Activated T-helper 1 cell treated with anti-CD3 and anti-CD28 coated beads, Interleukin-12 subunit alpha, Interleukin-12 subunit beta, Interleukin-2, Interleukin-4 antibody, amounts not matched to agents 30 ng/mL and 10 ng/mL and 1 ng/mL, durations not matched to agents 14 hours and 24 hours and 36 hours (primary cell): Measurements from ENCODE around the gene TEC. TPM values are rescaled to one million over a fixed set of nuclear protein-coding genes. Genes with fewer than 3 reads are reported as not detected.

ENCODE experiments used
- DNase-seq: peaks from one replicate; pipeline ENCODE4 v3.0.0; 2021; ENCODE audit warnings: low spot score
- H3K27ac Mint-ChIP-seq: one replicate; pipeline ENCODE4 v1.8.0; 2021; ENCODE audit warnings: mild to moderate bottlenecking, mixed read lengths
- H3K27me3 Mint-ChIP-seq: one replicate; pipeline ENCODE4 v1.8.0; 2022; ENCODE audit warnings: mild to moderate bottlenecking, moderate library complexity, mixed read lengths; ENCODE audit not compliant: insufficient read depth
- H3K36me3 Mint-ChIP-seq: one replicate; pipeline ENCODE4 v1.8.0; 2021; ENCODE audit warnings: low read depth, mixed read lengths
- H3K4me1 Mint-ChIP-seq: one replicate; pipeline ENCODE4 v1.8.0; 2021; ENCODE audit warnings: low read depth, mixed read lengths
- H3K4me3 Mint-ChIP-seq: one replicate; pipeline ENCODE4 v1.8.0; 2021; ENCODE audit warnings: mild to moderate bottlenecking, moderate library complexity, mixed read lengths
- H3K9me3 Mint-ChIP-seq: one replicate; pipeline ENCODE4 v1.8.0; 2021; ENCODE audit warnings: mixed read lengths
- intact Hi-C: fragments of 100-400 bp; cut with micrococcal nuclease; formaldehyde crosslinking; loops from one replicate; pipeline ENCODE4 v1.15.1; 2024
- total RNA-seq: library from RNA; stranded (reverse); gene quantifications from 2 replicates; pipeline ENCODE4 v1.2.3, GENCODE V29; 2022

TEC gene
- total RNA-seq, 1 donor from 2014 or later, result 1.1 TPM

GRCh38 chr4:48156423-48156822 is 113.2 kb downstream of the TEC start:
- peaks cover 9% of the 10 kb centered on the region for H3K36me3 Mint-ChIP-seq
- intact Hi-C loops, result no loop called here
- DNase-seq, result no peak
- no peaks in the 10 kb centered on the region for H3K4me1 Mint-ChIP-seq
- H3K27ac Mint-ChIP-seq, result no peak overlapping the region
- peaks cover 23% of the 10 kb centered on the region for H3K9me3 Mint-ChIP-seq
- no peaks in the 10 kb centered on the region for H3K27me3 Mint-ChIP-seq
- H3K4me3 Mint-ChIP-seq, result no peak overlapping the region

- intact Hi-C loops, result no loop called here
- Mint-ChIP-seq H3K4me3 (no peak overlapping the region), H3K27ac (no peak overlapping the region), H3K36me3 (peaks cover 7% of the 10 kb centered on the region), H3K27me3 (no peaks in the 10 kb centered on the region), H3K9me3 (peaks cover 23% of the 10 kb centered on the region), H3K4me1 (no peaks in the 10 kb centered on the region)
- DNase-seq, result no peak
Observed at GRCh38 chr4:48153791-48154550, 115.7 kb downstream of the TEC start.

GRCh38 chr4:48152259-48152658 is 117.4 kb downstream of the TEC start:
- Mint-ChIP-seq H3K4me1 (no peaks in the 10 kb centered on the region), H3K36me3 (peaks cover 6% of the 10 kb centered on the region), H3K27ac (no peak overlapping the region), H3K27me3 (no peaks in the 10 kb centered on the region), H3K9me3 (peaks cover 21% of the 10 kb centered on the region), H3K4me3 (no peak overlapping the region)
- intact Hi-C loops, result no loop called here
- no peak for DNase-seq

- Mint-ChIP-seq H3K4me3 (no peak overlapping the region), H3K27ac (no peak overlapping the region), H3K9me3 (peaks cover 8% of the 10 kb centered on the region), H3K4me1 (no peaks in the 10 kb centered on the region), H3K27me3 (no peaks in the 10 kb centered on the region), H3K36me3 (peaks cover 3% of the 10 kb centered on the region)
- intact Hi-C loops, result no loop called here
- DNase-seq, result no peak
Observed at GRCh38 chr4:48149827-48150370, 119.7 kb downstream of the TEC start.

- no peaks in the 10 kb centered on the region for H3K27me3 Mint-ChIP-seq
- H3K4me3 Mint-ChIP-seq, result no peak overlapping the region
- intact Hi-C loops, result no loop called here
- H3K4me1 Mint-ChIP-seq, result no peaks in the 10 kb centered on the region
- no peak overlapping the region for H3K27ac Mint-ChIP-seq
- DNase-seq, result no peak
- H3K36me3 Mint-ChIP-seq, result no peaks in the 10 kb centered on the region
- H3K9me3 Mint-ChIP-seq, result no peaks in the 10 kb centered on the region
Observed at GRCh38 chr4:48147621-48148020, 122.0 kb downstream of the TEC start.

GRCh38 chr4:48141048-48141447 is 128.6 kb downstream of the TEC start:
- Mint-ChIP-seq H3K4me1 (peaks cover 52% of the 10 kb centered on the region), H3K4me3 (no peak overlapping the region), H3K27ac (peak overlapping the region; percentile 1), H3K9me3 (no peaks in the 10 kb centered on the region), H3K36me3 (peaks cover 3% of the 10 kb centered on the region), H3K27me3 (no peaks in the 10 kb centered on the region)
- no peak for DNase-seq
- intact Hi-C loops, result loop anchor here (1.0 to 5.0 kb wide), 7 partner anchors 32 to 474 kb away; no protein-coding TSS in a partner anchor

- DNase-seq, result no peak
- intact Hi-C loops, result loop anchor here (1.0 to 5.0 kb wide), 3 partner anchors 11 to 472 kb away; partner anchors contain the start of gene NFXL1
- Mint-ChIP-seq H3K27me3 (no peaks in the 10 kb centered on the region), H3K27ac (peak overlapping the region; percentile 94), H3K4me3 (no peak overlapping the region), H3K4me1 (peaks cover 61% of the 10 kb centered on the region), H3K36me3 (peaks cover 3% of the 10 kb centered on the region), H3K9me3 (no peaks in the 10 kb centered on the region)
Observed at GRCh38 chr4:48139691-48140090, 129.9 kb downstream of the TEC start.

- intact Hi-C loops, result loop anchor here (1.0 to 2.0 kb wide), 2 partner anchors 11 to 224 kb away; partner anchors contain the start of gene NFXL1
- peaks cover 68% of the 10 kb centered on the region for H3K4me1 Mint-ChIP-seq
- no peaks in the 10 kb centered on the region for H3K27me3 Mint-ChIP-seq
- peak overlapping the region; percentile 94 for H3K27ac Mint-ChIP-seq
- H3K36me3 Mint-ChIP-seq, result peaks cover 3% of the 10 kb centered on the region
- H3K4me3 Mint-ChIP-seq, result peak overlapping the region; percentile 35
- DNase-seq, result peak; percentile 56
- H3K9me3 Mint-ChIP-seq, result no peaks in the 10 kb centered on the region
Observed at GRCh38 chr4:48138936-48139335, 130.7 kb downstream of the TEC start.

GRCh38 chr4:48138511-48138910 is 131.1 kb downstream of the TEC start:
- Mint-ChIP-seq H3K27ac (peak overlapping the region; percentile 94), H3K27me3 (no peaks in the 10 kb centered on the region), H3K36me3 (peaks cover 3% of the 10 kb centered on the region), H3K4me3 (peak overlapping the region; percentile 35), H3K9me3 (no peaks in the 10 kb centered on the region), H3K4me1 (peaks cover 73% of the 10 kb centered on the region)
- intact Hi-C loops, result loop anchor here (2.0 kb wide), 1 partner anchor 224 kb away; the partner anchor contains the start of gene NFXL1
- DNase-seq, result no peak

- no peak for DNase-seq
- Mint-ChIP-seq H3K4me3 (peak overlapping the region; percentile 35), H3K9me3 (no peaks in the 10 kb centered on the region), H3K4me1 (peaks cover 74% of the 10 kb centered on the region), H3K27me3 (no peaks in the 10 kb centered on the region), H3K36me3 (peaks cover 3% of the 10 kb centered on the region), H3K27ac (peak overlapping the region; percentile 94)
- intact Hi-C loops, result loop anchor here (2.0 kb wide), 1 partner anchor 223 kb away; the partner anchor contains the start of gene NFXL1
Observed at GRCh38 chr4:48137846-48138245, 131.8 kb downstream of the TEC start.

- H3K4me3 Mint-ChIP-seq, result peak within 1 kb of the TSS; percentile 90
- H3K27ac Mint-ChIP-seq, result peak within 1 kb of the TSS; percentile 88
- intact Hi-C loops, result no loop called here
- no peaks in the 10 kb centered on the region for H3K27me3 Mint-ChIP-seq
- H3K4me1 Mint-ChIP-seq, result peaks cover 83% of the 10 kb centered on the region
- no peaks in the 10 kb centered on the region for H3K9me3 Mint-ChIP-seq
- peak; percentile 19 for DNase-seq
- peaks cover 10% of the 10 kb centered on the region for H3K36me3 Mint-ChIP-seq
Observed at GRCh38 chr4:48134081-48134480, 135.6 kb downstream of the TEC start, which contains the start of gene TXK. Gene TXK, minus strand, starts transcription at chr4:48134250. Its CDS starts 80 bp downstream, at chr4:48134170.

GRCh38 chr4:48133669-48134068 is 136.0 kb downstream of the TEC start:
- Mint-ChIP-seq H3K9me3 (no peaks in the 10 kb centered on the region), H3K27ac (peak overlapping the region; percentile 88), H3K4me1 (peaks cover 83% of the 10 kb centered on the region), H3K27me3 (no peaks in the 10 kb centered on the region), H3K36me3 (peaks cover 10% of the 10 kb centered on the region), H3K4me3 (peak overlapping the region; percentile 90)
- intact Hi-C loops, result loop anchor here (2.0 kb wide), 1 partner anchor 647 kb away; the partner anchor contains the start of gene FRYL
- no peak for DNase-seq

- peak overlapping the region; percentile 97 for H3K27ac Mint-ChIP-seq
Observed at GRCh38 chr4:48131736-48132135, 137.9 kb downstream of the TEC start.

More at GRCh38 chr4:48131736-48132135, 137.9 kb downstream of the TEC start:
- Mint-ChIP-seq H3K36me3 (peaks cover 10% of the 10 kb centered on the region), H3K9me3 (no peaks in the 10 kb centered on the region), H3K4me3 (peak overlapping the region; percentile 90), H3K27me3 (no peaks in the 10 kb centered on the region), H3K4me1 (peaks cover 83% of the 10 kb centered on the region)
- intact Hi-C loops, result loop anchor here (2.0 kb wide), 1 partner anchor 649 kb away; the partner anchor contains the start of gene FRYL
- no peak for DNase-seq
